ENCODE measurements around the gene RNASE13.

RNASE13 gene

DNA sequence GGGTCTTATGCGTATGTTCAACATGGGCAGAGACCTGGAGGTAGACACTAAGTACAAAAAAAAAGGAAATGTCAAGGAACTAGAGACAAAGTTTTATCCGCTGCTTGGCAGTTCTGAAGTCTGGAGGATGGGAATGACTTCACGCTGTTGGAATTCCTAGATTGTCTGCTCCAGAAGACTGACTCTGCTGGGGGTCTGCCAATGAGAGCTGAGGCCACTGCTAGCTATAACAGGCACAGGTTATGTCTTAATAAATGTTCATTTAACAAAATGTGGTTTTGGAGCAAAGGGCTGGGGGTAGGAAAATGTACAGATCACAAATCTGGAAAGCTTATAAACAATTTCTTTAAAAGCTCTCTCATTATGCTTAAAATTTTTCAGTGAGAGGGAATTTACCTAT, 28.9 kb upstream of the RNASE13 start:
- DNase-seq: no peak

DNA sequence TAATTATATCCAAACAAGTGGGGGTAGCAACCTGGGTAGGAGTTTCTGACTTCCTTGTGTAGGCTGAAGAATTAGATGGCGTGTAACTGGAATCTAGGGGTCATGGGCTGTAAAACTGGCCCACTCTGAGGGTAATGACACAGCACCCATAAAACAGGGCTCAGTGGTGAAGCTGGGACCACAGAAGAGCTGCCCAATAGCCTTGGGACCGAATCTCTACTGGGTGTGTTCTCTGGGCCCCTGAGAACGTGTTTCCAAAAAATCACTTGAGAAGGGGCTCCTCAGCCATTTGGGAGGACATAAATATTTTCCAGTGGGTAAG, 26.7 kb upstream of the RNASE13 start:
- DNase-seq: no peak

- no peak for DNase-seq
Observed at GRCh38 chr14:21060614-21061346, 26.2 kb upstream of the RNASE13 start.

DNA sequence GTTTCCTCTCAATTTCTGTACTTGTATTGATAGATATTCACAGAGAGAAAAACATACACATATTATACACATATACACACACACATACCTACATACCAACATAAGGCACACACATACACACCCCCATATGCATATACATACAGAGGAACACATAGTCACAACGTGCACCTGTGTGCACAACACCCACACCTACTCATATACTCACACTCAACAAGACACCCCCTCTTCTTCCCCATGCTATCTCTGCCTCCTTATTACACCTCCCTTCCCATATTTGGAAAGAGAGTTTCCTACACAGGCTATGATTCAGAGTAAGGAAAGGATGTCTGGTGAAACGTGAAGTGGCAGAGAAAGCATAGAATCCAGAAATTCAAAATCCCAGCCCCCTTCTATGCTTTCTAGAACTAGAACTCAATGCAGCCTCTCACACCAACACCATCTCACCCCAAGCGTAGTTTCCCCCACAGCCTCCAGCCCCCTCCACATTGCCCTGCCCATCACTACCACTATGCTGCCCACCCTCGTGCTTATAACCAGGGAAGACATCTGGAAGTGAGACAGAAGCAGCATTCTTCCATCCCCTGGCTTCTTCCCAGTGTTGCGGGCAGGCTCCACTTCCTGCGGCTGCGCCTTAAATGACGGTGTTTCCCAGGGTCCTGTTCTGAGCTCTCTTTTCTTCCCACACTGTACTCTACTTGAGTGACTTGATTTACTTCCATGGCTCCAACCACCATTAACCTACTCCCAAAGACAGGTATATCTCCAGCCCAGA, 25.4 kb upstream of the RNASE13 start:
- no peak for DNase-seq

- no peak for DNase-seq
Observed at GRCh38 chr14:21058903-21059302, 24.3 kb upstream of the RNASE13 start.

GRCh38 chr14:21057803-21058675, 23.4 kb upstream of the RNASE13 start, which contains the start of gene RNASE8:
Gene RNASE8 (plus strand): TSS chr14:21057822. CDS start chr14:21057893, 71 bp downstream.
- DNase-seq: no peak

GRCh38 chr14:21056520-21057163, 22.0 kb upstream of the RNASE13 start:
- DNase-seq: no peak

- DNase-seq: no peak
Observed at GRCh38 chr14:21055432-21056117, 21.0 kb upstream of the RNASE13 start.

- no peak for DNase-seq
Observed at GRCh38 chr14:21054768-21055145, 20.1 kb upstream of the RNASE13 start.

DNA sequence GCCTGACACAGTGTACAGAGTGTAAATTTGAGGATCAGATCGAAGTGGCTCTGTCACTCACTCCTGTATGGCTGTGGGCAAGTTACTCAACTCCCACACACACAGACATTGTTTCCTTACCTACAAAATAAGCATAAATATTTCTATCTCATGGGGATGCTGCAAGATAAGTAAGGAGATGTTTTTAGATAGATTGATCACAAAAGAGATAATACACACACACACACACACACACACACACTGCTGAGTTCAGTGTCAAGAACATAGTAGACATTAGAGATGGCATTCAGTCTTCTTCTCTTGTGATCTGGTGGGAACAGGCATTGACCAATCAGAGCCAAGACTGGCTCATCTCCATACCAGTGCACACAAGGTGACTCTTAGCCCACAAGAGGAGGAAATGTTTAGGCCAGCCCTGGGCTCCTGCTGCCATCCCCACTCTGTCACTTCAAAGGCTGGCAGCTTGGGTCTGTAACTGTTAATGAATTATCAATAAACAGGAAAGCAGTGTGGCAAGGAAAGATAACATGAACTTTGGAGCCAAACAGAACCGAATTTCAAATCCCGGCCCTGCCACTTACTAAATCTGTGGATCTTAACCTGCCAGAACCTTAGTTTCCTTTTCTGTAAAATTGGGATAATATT, 19.6 kb upstream of the RNASE13 start:
- no peak for DNase-seq

DNA sequence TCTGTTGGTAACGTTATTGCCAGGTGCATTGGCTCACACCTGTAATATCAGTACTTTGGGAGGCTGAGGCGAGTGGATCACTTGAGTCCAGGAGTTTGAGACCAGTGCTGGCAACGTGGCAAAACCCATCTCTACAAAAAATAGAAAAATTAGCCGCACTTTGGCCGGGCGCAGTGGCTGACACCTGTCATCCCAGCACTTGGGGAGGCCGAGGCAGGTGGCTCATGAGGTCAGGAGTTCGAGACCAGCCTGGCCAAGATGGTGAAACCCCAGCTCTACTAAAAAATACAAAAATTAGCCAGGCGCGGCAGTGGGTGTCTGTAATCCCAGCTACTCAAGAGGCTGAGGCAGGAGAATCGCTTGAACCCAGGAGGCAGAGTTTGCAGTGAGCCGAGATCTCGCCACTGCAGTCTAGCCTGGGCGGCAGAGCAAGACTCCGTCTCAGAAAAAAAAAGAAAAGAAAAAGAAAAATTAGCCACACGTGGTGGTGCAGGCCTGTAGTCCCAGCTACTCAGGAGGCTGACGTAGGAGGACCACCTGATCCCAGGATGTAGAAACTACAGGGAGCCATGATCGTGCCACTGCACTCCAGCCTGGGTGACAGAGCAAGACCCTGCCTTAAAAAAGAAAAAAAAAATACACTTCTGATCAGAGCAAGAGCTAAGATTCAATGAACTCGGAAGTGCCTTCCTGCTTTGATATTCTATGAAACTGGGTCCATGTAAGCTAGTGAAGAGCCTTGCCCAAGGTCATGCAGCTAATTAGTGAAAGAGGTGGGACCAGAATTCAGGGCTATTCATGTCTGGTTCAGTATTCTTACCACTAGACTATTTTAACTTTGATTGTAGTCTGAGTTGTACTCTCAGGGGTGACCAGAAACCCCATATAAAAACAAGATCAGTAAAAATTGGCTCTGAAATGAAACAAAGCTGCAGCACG, 18.8 kb upstream of the RNASE13 start:
- no peak for DNase-seq

- DNase-seq: no peak
Observed at GRCh38 chr14:21050597-21050996, 16.0 kb upstream of the RNASE13 start.

DNA sequence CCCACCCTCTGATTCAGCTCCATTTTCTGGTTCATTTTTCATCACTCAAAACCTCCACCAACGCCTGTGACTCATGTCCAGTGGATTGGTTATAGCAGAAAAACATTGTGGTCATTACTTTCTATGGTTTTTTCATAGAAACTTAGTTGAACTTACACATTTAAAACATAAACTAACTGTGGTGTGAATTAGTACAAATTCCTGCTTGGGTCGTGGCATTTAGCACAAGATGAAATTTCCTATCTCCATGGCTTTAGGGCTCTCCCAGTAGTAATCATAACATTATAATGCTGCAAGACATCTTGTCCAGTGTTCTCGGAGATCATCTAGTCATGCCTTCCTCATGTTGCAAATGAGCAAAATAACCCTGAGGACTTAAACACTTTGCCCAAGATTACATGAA, 14.7 kb upstream of the RNASE13 start:
- DNase-seq: no peak

DNA sequence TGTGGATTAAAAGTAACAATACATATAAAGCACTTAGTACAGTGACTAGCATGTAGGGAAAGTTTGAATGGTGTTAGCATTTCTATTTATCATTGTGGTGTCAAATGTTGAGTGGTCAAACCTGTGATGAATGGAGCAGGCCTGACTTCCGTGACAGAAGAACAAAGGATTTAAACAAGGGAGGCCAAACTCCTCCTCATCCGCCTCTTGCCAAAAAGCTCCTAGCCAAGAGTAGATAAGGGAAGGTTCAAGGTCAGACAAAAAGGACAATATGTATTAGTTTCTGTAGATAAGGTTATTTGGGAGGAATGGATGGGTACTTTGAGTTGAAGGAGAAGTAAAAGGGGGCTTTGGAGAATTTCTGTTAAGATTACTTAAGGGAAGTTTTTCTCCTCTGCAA, 14.0 kb upstream of the RNASE13 start:
- DNase-seq: no peak

DNA sequence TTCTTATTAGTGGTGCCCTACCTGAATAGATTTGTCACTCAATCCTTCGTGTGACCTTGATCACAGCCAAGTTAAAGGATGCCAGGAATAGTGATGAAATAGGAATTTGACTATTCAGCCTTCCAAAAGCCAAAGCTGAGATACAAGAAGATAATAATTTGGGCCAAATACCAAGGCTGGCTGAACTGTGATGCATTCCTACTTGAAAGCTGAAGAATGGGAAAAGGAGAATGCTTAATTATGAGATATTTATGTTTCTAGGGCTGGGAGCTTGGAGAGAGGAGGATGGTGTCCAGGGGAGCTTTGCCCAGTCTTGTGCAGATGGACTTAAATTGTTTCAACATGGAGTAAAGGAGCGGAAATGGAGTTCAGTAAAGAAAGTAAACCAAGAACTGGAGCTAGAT, 12.8 kb upstream of the RNASE13 start:
- no peak for DNase-seq

- DNase-seq: no peak
Observed at GRCh38 chr14:21043974-21044618, 9.5 kb upstream of the RNASE13 start.

GRCh38 chr14:21043387-21043973, 8.9 kb upstream of the RNASE13 start:
- no peak for DNase-seq

DNA sequence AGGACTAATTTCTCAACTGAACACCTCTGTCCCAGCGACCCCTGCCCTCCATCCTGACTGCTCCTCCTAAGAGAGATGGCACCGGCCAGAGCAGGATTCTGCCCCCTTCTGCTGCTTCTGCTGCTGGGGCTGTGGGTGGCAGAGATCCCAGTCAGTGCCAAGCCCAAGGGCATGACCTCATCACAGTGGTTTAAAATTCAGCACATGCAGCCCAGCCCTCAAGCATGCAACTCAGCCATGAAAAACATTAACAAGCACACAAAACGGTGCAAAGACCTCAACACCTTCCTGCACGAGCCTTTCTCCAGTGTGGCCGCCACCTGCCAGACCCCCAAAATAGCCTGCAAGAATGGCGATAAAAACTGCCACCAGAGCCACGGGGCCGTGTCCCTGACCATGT, 8.3 kb upstream of the RNASE13 start:
- no peak for DNase-seq

GRCh38 chr14:21041676-21042433, 7.2 kb upstream of the RNASE13 start, which contains the start of gene RNASE7:
Gene RNASE7 (plus strand): TSS chr14:21042362. CDS start chr14:21042993, 631 bp downstream.
- DNase-seq: no peak

All from stimulated activated CD4-positive, alpha-beta T cell treated with anti-CD3 and anti-CD28 coated beads, Interleukin-2, amount 100 ng/mL, for 24 hours (primary cell).